ENCODE results near the gene HK1.
"Not testable (repeated sequence)": the region's sequence is repeated elsewhere in the genome, so short reads cannot be mapped to it uniquely, and the experiment has no call there.

GRCh38 chr10:69308304-69308703, 30.0 kb downstream of the HK1 start:
- not testable (repeated sequence) for TF ChIP-seq CTCF (IDR thresholded peaks at IDR 0.05; ENCODE audit: low read depth, low read length); MYC (IDR thresholded peaks at IDR 0.05; ENCODE audit: low read depth, low read length); POLR2A (IDR thresholded peaks at IDR 0.05; ENCODE audit: extremely low read depth, insufficient read length)
- TF ChIP-seq, protein P1, sequence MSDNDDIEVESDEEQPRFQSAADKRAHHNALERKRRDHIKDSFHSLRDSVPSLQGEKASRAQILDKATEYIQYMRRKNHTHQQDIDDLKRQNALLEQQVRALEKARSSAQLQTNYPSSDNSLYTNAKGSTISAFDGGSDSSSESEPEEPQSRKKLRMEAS (IDR thresholded peaks at IDR 0.05; ENCODE audit: low read depth, low read length), result not testable (repeated sequence)

All from NB4 (cell line).